Loucy (cell line): ENCODE measurements around the gene MBLAC1.

Source experiments
- H2AFZ ChIP-seq: fragments of 200-600 bp; sonication (generic); 2 replicates; pipeline ENCODE4 v1.6.0; 2016; ENCODE audit warnings: antibody characterized with exemption, mild to moderate bottlenecking, low read length, moderate library complexity
- H3F3A ChIP-seq: fragments of 200-600 bp; 2 replicates; pipeline ENCODE4 v1.6.0; 2016; ENCODE audit warnings: antibody characterized with exemption, low read depth, mild to moderate bottlenecking
- H3K27me3 ChIP-seq: fragments of 200-600 bp; sonication (generic); 2 replicates; pipeline ENCODE4 v1.6.1; 2014; ENCODE audit warnings: low read length, mild to moderate bottlenecking; ENCODE audit not compliant: insufficient read depth, poor library complexity, severe bottlenecking
- H3K36me3 ChIP-seq: fragments of 200-600 bp; sonication (generic); 2 replicates; pipeline ENCODE4 v1.6.1; 2016; ENCODE audit warnings: low read length; ENCODE audit not compliant: insufficient read depth
- H3K4me1 ChIP-seq: fragments of 200-600 bp; sonication (generic); 2 replicates; pipeline ENCODE4 v1.5.1; 2014; ENCODE audit warnings: low read length, mild to moderate bottlenecking; ENCODE audit not compliant: insufficient read depth, poor library complexity, severe bottlenecking
- H3K4me2 ChIP-seq: fragments of 200-600 bp; sonication (generic); 2 replicates; pipeline ENCODE4 v1.6.0; 2014; ENCODE audit warnings: antibody characterized with exemption, low read length, low read depth, mild to moderate bottlenecking; ENCODE audit not compliant: poor library complexity, severe bottlenecking
- H3K4me3 ChIP-seq: fragments of 200-600 bp; sonication (generic); 2 replicates; pipeline ENCODE4 v1.5.1; 2014; ENCODE audit warnings: low read length, mild to moderate bottlenecking, mixed read lengths; ENCODE audit not compliant: poor library complexity, severe bottlenecking
- H3K79me2 ChIP-seq: fragments of 200-600 bp; sonication (generic); 2 replicates; pipeline ENCODE4 v1.6.1; 2014; ENCODE audit warnings: low read length; ENCODE audit not compliant: insufficient read depth
- H3K9ac ChIP-seq: fragments of 200-600 bp; sonication (generic); 2 replicates; pipeline ENCODE4 v1.6.0; 2014; ENCODE audit warnings: mild to moderate bottlenecking, low read depth, low read length, moderate library complexity; ENCODE audit not compliant: poor library complexity, severe bottlenecking
- H3K9me2 ChIP-seq: fragments of 200-600 bp; sonication (generic); replicated peaks from 2 replicates; pipeline ENCODE4 v1.6.1; 2016; ENCODE audit warnings: low read depth, low read length, mixed read lengths
- H3K9me3 ChIP-seq: fragments of 200-600 bp; sonication (generic); 2 replicates; pipeline ENCODE4 v1.6.1; 2014; ENCODE audit warnings: mild to moderate bottlenecking, antibody characterized with exemption, low read length, low read depth; ENCODE audit not compliant: insufficient read depth
- H4K20me1 ChIP-seq: fragments of 200-600 bp; sonication (generic); 2 replicates; pipeline ENCODE4 v1.6.0; 2014; ENCODE audit warnings: antibody characterized with exemption, low read length, mild to moderate bottlenecking; ENCODE audit not compliant: insufficient read depth, poor library complexity, severe bottlenecking
- CTCF ChIP-seq: fragments of 200-600 bp; sonication (generic); conservative IDR thresholded peaks from 2 replicates; pipeline ENCODE4 v1.5.1; 2014; ENCODE audit warnings: mild to moderate bottlenecking, antibody characterized with exemption, low read length
- EZH2phosphoT487 ChIP-seq: fragments of 200-600 bp; IDR thresholded peaks from 2 replicates; pipeline ENCODE4 v1.6.1; 2018; ENCODE audit warnings: antibody characterized with exemption, mild to moderate bottlenecking, moderate library complexity, borderline replicate concordance

Gene MBLAC1

GRCh38 chr7:100093925-100094486, 32.8 kb upstream of the MBLAC1 start:
- Histone ChIP-seq H3F3A (peaks cover 26% of the 10 kb centered on the region; the same call in 1 of the 2 replicates), H4K20me1 (peaks cover 72% of the 10 kb centered on the region)

GRCh38 chr7:100095289-100095688, 31.5 kb upstream of the MBLAC1 start:
- Histone ChIP-seq H2AFZ (no peak overlapping the region), H3K9me3 (no peaks in the 10 kb centered on the region), H3K4me3 (no peak overlapping the region), H4K20me1 (peaks cover 85% of the 10 kb centered on the region), H3K4me2 (peak overlapping the region; percentile 14), H3K36me3 (peaks cover 95% of the 10 kb centered on the region), H3F3A (peaks cover 26% of the 10 kb centered on the region; the same call in 1 of the 2 replicates), H3K4me1 (peaks cover 27% of the 10 kb centered on the region), H3K79me2 (peaks cover 76% of the 10 kb centered on the region), H3K9me2 (no peaks in the 10 kb centered on the region), H3K27me3 (peaks cover 3% of the 10 kb centered on the region), H3K9ac (no peak overlapping the region)
- TF ChIP-seq EZH2phosphoT487 (no peak), CTCF (no peak)

More at GRCh38 chr7:100093925-100094486, 32.8 kb upstream of the MBLAC1 start:
- H3K4me1 ChIP-seq: peaks cover 22% of the 10 kb centered on the region
- no peaks in the 10 kb centered on the region for H3K9me2 ChIP-seq
- TF ChIP-seq EZH2phosphoT487 (no peak), CTCF (no peak)
- peaks cover 83% of the 10 kb centered on the region for H3K36me3 ChIP-seq
- H3K9ac ChIP-seq: no peak overlapping the region
- no peak overlapping the region for H3K4me2 ChIP-seq
- H3K4me3 ChIP-seq: no peak overlapping the region
- no peaks in the 10 kb centered on the region for H3K27me3 ChIP-seq
- peaks cover 76% of the 10 kb centered on the region for H3K79me2 ChIP-seq
- H3K9me3 ChIP-seq: no peaks in the 10 kb centered on the region
- no peak overlapping the region for H2AFZ ChIP-seq

- H3K9me3 ChIP-seq: no peaks in the 10 kb centered on the region
- H3K4me1 ChIP-seq: peaks cover 25% of the 10 kb centered on the region
- H3K9me2 ChIP-seq: no peaks in the 10 kb centered on the region
- TF ChIP-seq CTCF: no peak
- TF ChIP-seq EZH2phosphoT487: no peak
- peaks cover 95% of the 10 kb centered on the region for H3K36me3 ChIP-seq
- peaks cover 77% of the 10 kb centered on the region for H3K79me2 ChIP-seq
- no peak overlapping the region for H2AFZ ChIP-seq
- H4K20me1 ChIP-seq: peaks cover 87% of the 10 kb centered on the region
- H3K4me3 ChIP-seq: no peak overlapping the region
- peaks cover 23% of the 10 kb centered on the region; the same call in 1 of the 2 replicates for H3F3A ChIP-seq
- H3K27me3 ChIP-seq: peaks cover 5% of the 10 kb centered on the region
- no peak overlapping the region for H3K9ac ChIP-seq
- H3K4me2 ChIP-seq: peak overlapping the region; percentile 14
Measured at GRCh38 chr7:100095704-100096103, 31.1 kb upstream of the MBLAC1 start.
